Peyer's patch (tissue), 4 donors: ENCODE results near the gene NLGN2.

Experiments used
- POLR2A ChIP-seq, 2 donors: fragments of 450-650 bp; IDR thresholded peaks; one replicate each; pipeline ENCODE4 v1.5.1; 2017; ENCODE audit warnings: antibody characterized with exemption in 2 of 2, mild to moderate bottlenecking in 2 of 2, moderate library complexity in 2 of 2
- TF ChIP-seq, protein P1 (sequence below), 6 experiments: fragments of 450-650 bp in 4 of 6; fragments of 200-600 bp in 2 of 6; sonication (generic) in 1 of 6; IDR thresholded peaks; one replicate each; pipeline ENCODE4 v1.5.1; 2017 to 2019; ENCODE audit warnings: antibody characterized with exemption in 6 of 6, mild to moderate bottlenecking in 3 of 6, moderate library complexity in 1 of 6

DNA sequence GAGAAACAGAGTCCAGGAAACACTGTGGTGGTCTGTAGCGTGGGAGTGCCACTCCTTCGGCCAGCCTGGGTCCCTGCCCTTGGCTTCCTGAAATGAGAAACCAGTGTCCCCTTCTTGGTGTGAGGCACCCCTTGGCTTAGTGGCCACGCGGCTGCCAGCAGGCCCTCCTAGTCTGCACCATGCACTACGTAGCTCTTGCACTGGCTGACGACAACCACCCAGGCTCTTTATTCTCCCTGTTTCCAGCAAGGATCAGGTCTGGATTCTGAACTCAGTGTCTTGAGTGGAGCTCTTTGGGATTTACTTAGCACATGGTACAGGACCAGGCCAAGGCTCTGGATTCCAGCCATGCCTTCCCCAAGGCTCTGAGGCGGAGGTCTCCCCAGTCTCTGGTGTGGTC is 19.9 kb downstream of the NLGN2 start:
- TF ChIP-seq, protein P1, sequence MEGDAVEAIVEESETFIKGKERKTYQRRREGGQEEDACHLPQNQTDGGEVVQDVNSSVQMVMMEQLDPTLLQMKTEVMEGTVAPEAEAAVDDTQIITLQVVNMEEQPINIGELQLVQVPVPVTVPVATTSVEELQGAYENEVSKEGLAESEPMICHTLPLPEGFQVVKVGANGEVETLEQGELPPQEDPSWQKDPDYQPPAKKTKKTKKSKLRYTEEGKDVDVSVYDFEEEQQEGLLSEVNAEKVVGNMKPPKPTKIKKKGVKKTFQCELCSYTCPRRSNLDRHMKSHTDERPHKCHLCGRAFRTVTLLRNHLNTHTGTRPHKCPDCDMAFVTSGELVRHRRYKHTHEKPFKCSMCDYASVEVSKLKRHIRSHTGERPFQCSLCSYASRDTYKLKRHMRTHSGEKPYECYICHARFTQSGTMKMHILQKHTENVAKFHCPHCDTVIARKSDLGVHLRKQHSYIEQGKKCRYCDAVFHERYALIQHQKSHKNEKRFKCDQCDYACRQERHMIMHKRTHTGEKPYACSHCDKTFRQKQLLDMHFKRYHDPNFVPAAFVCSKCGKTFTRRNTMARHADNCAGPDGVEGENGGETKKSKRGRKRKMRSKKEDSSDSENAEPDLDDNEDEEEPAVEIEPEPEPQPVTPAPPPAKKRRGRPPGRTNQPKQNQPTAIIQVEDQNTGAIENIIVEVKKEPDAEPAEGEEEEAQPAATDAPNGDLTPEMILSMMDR (IDR thresholded peaks at IDR 0.05), result no peak
- TF ChIP-seq POLR2A (IDR thresholded peaks at IDR 0.05), result no peak
